GM23338 (cell line): ENCODE data around the gene PRUNE2. TPM values are rescaled to one million over a fixed set of nuclear protein-coding genes. Genes with fewer than 3 reads are reported as not detected.

Source experiments
- ATAC-seq: fragments of 200-7000 bp; cut with Tn5 transposase; 3 replicates; pipeline ENCODE4 v1.9.1; 2020
- DNase-seq: peaks from one replicate; pipeline ENCODE4 v3.0.0-alpha.2; 2015; ENCODE audit warnings: low spot score
- H2AFZ ChIP-seq: fragments of 200-600 bp; sonication (generic); 2 replicates; pipeline ENCODE4 v1.8.0; 2016; ENCODE audit warnings: antibody characterized with exemption, mild to moderate bottlenecking, moderate library complexity
- H3F3A ChIP-seq: fragments of 200-600 bp; sonication (generic); replicated peaks from 2 replicates; pipeline ENCODE4 v1.8.0; 2017; ENCODE audit warnings: antibody characterized with exemption, mixed run types, low read depth
- H3K27ac ChIP-seq: fragments of 200-600 bp; sonication (generic); 2 replicates; pipeline ENCODE4 v1.6.1; 2016; ENCODE audit warnings: low read depth
- H3K27me3 ChIP-seq: fragments of 200-600 bp; sonication (generic); 2 replicates; pipeline ENCODE4 v1.8.0; 2016; ENCODE audit warnings: mild to moderate bottlenecking, mixed run types, moderate library complexity; ENCODE audit not compliant: insufficient read depth
- H3K36me3 ChIP-seq: fragments of 200-600 bp; sonication (generic); 2 replicates; pipeline ENCODE4 v1.8.0; 2016; ENCODE audit warnings: mild to moderate bottlenecking; ENCODE audit not compliant: insufficient read depth
- H3K4me1 ChIP-seq: fragments of 200-600 bp; sonication (generic); 2 replicates; pipeline ENCODE4 v1.8.0; 2016; ENCODE audit warnings: mild to moderate bottlenecking, moderate library complexity; ENCODE audit not compliant: insufficient read depth
- H3K4me2 ChIP-seq: fragments of 200-600 bp; sonication (generic); 2 replicates; pipeline ENCODE4 v1.7.1; 2017; ENCODE audit warnings: mixed run types
- H3K4me3 ChIP-seq: fragments of 200-600 bp; sonication (generic); 2 replicates; pipeline ENCODE4 v1.6.1; 2016; ENCODE audit warnings: mixed run types
- H3K79me2 ChIP-seq: fragments of 200-600 bp; sonication (generic); replicated peaks from 2 replicates; pipeline ENCODE4 v1.8.0; 2017; ENCODE audit warnings: mild to moderate bottlenecking; ENCODE audit not compliant: insufficient read depth
- H3K9me2 ChIP-seq: fragments of 200-600 bp; sonication (generic); 2 replicates; pipeline ENCODE4 v1.8.0; 2017; ENCODE audit not compliant: insufficient read depth
- H4K20me1 ChIP-seq: fragments of 200-600 bp; sonication (generic); replicated peaks from 2 replicates; pipeline ENCODE4 v1.8.0; 2017; ENCODE audit warnings: mild to moderate bottlenecking; ENCODE audit not compliant: insufficient read depth
- H3K27ac Mint-ChIP-seq: 2 replicates; pipeline ENCODE4 v1.8.0; 2020; ENCODE audit warnings: inconsistent platforms, mild to moderate bottlenecking, moderate library complexity, mixed read lengths
- H3K27me3 Mint-ChIP-seq: 3 replicates; pipeline ENCODE4 v1.8.0; 2022; ENCODE audit warnings: low read depth, mild to moderate bottlenecking, moderate library complexity, mixed read lengths, inconsistent platforms; ENCODE audit not compliant: insufficient read depth, poor library complexity
- H3K36me3 Mint-ChIP-seq: 3 replicates; pipeline ENCODE4 v1.8.0; 2021; ENCODE audit warnings: low read depth, mild to moderate bottlenecking, inconsistent platforms, moderate library complexity, mixed read lengths
- H3K4me1 Mint-ChIP-seq: 3 replicates; pipeline ENCODE4 v1.8.0; 2020; ENCODE audit warnings: mild to moderate bottlenecking, inconsistent platforms, mixed read lengths
- H3K4me3 Mint-ChIP-seq: 3 replicates; pipeline ENCODE4 v1.8.0; 2021; ENCODE audit warnings: moderate library complexity, mild to moderate bottlenecking, inconsistent platforms, mixed read lengths
- H3K9me3 Mint-ChIP-seq: 3 replicates; pipeline ENCODE4 v1.8.0; 2020; ENCODE audit warnings: moderate library complexity, mild to moderate bottlenecking, inconsistent platforms, mixed read lengths
- CREB1 ChIP-seq: fragments of 250-450 bp; sonication (Bioruptor Pico); IDR thresholded peaks from 2 replicates; pipeline ENCODE4 v1.5.0; 2020; ENCODE audit warnings: low read depth, mild to moderate bottlenecking, moderate library complexity
- CTCF ChIP-seq, 2 experiments: fragments of 200-600 bp in 1 of 2; sonication (generic) in 1 of 2; conservative IDR thresholded peaks; 2 replicates each; pipeline versions ENCODE4 v1.5.1 to v1.6.1; 2016 to 2017; ENCODE audit warnings: antibody characterized with exemption in 2 of 2, low read depth in 2 of 2, mild to moderate bottlenecking in 2 of 2, moderate library complexity in 1 of 2
- ETS1 ChIP-seq: IDR thresholded peaks from 2 replicates; pipeline ENCODE4 v1.6.1; 2016; ENCODE audit warnings: antibody characterized with exemption
- EZH2 ChIP-seq: fragments of 200-600 bp; sonication (generic); IDR thresholded peaks from one replicate; pipeline ENCODE4 v1.8.0; 2017; ENCODE audit warnings: antibody characterized with exemption, mild to moderate bottlenecking, low read depth; ENCODE audit not compliant: unreplicated experiment
- EZH2phosphoT487 ChIP-seq: fragments of 200-600 bp; sonication (generic); IDR thresholded peaks from one replicate; pipeline ENCODE4 v1.8.1; 2018; ENCODE audit warnings: antibody characterized with exemption; ENCODE audit not compliant: unreplicated experiment
- JUNB ChIP-seq: IDR thresholded peaks from one replicate; pipeline ENCODE4 v1.6.1; 2016; ENCODE audit warnings: antibody characterized with exemption; ENCODE audit not compliant: unreplicated experiment
- NANOG ChIP-seq: IDR thresholded peaks from 2 replicates; pipeline ENCODE4 v1.6.1; 2016; ENCODE audit warnings: antibody characterized with exemption, borderline replicate concordance
- STAT1 ChIP-seq: IDR thresholded peaks from one replicate; pipeline ENCODE4 v1.6.1; 2016; ENCODE audit warnings: antibody characterized with exemption; ENCODE audit not compliant: unreplicated experiment
- ZNF331 ChIP-seq: fragments of 250-450 bp; sonication (Bioruptor Pico); IDR thresholded peaks from 2 replicates; pipeline ENCODE4 v1.5.0; 2020; ENCODE audit warnings: low read depth, mild to moderate bottlenecking, moderate library complexity
- ZNF462 ChIP-seq: fragments of 250-450 bp; sonication (Bioruptor Pico); IDR thresholded peaks from 2 replicates; pipeline ENCODE4 v1.5.0; 2020; ENCODE audit warnings: mild to moderate bottlenecking, moderate library complexity
- polyA plus RNA-seq: library from polyadenylated mRNA; unstranded; fragments of >200 nt; fragmentation: Nextera tagmentation; extraction: Ambion mirVana; gene quantifications from 2 replicates; pipeline ENCODE4 v1.2.1, GENCODE V29; 2016
- total RNA-seq: library from RNA; depleted of rRNA; stranded (reverse); fragments of >200 nt; shearing (Covaris generic); gene quantifications from 2 replicates; pipeline ENCODE4 v1.2.3, GENCODE V29; 2014

PRUNE2 gene
- total and polyA plus RNA-seq, 2 experiments from 2014 or later = 10.6 to 26.5 TPM

GRCh38 chr9:76730801-76731200 is 175.1 kb downstream of the PRUNE2 start (continued):
- TF ChIP-seq ZNF462 (CRISPR knock-in tag) = no peak
- TF ChIP-seq ZNF331 (CRISPR knock-in tag) = no peak

- no peak overlapping the region for H3K4me2 ChIP-seq
- DNase-seq (no peak), ATAC-seq (no peak)
- Mint-ChIP-seq H3K27me3 (peaks cover 6% of the 10 kb centered on the region), H3K27ac (no peak overlapping the region), H3K36me3 (no peaks in the 10 kb centered on the region), H3K4me1 (no peaks in the 10 kb centered on the region), H3K9me3 (no peaks in the 10 kb centered on the region), H3K4me3 (no peak overlapping the region)
- no peaks in the 10 kb centered on the region for H3K79me2 ChIP-seq
- H3F3A ChIP-seq = no peaks in the 10 kb centered on the region
- H3K27me3 ChIP-seq = no peaks in the 10 kb centered on the region
- H2AFZ ChIP-seq = no peak overlapping the region
- no peaks in the 10 kb centered on the region for H3K9me2 ChIP-seq
- H3K27ac ChIP-seq = no peak overlapping the region
- H3K4me3 ChIP-seq = no peak overlapping the region
- H3K4me1 ChIP-seq = no peaks in the 10 kb centered on the region
- H3K36me3 ChIP-seq = no peaks in the 10 kb centered on the region
- no peaks in the 10 kb centered on the region for H4K20me1 ChIP-seq
- no peak for TF ChIP-seq NANOG
- no peak for TF ChIP-seq CTCF (conservative IDR thresholded peaks at IDR 0.05; ENCODE audit: low read depth in 2 of 2)
- no peak for TF ChIP-seq STAT1
- no peak for TF ChIP-seq CREB1
- TF ChIP-seq ETS1 = no peak
- TF ChIP-seq JUNB = no peak
- no peak for TF ChIP-seq EZH2
- TF ChIP-seq EZH2phosphoT487 = no peak
These were observed 175.8 kb downstream of the PRUNE2 start for GRCh38 chr9:76729980-76730737.
